Calu3 (cell line): ENCODE measurements around the gene CYP2C18. TPM values are rescaled to one million over a fixed set of nuclear protein-coding genes. Genes with fewer than 3 reads are reported as not detected.
"Not testable (repeated sequence)": the region's sequence is repeated elsewhere in the genome, so short reads cannot be mapped to it uniquely, and the experiment has no call there.

Experiments used
- BruUV-seq: library from RNA; stranded (reverse); fragments of 400-500 nt; replicated peaks from 2 replicates; lab custom pipeline; 2021; lab: Mats Ljungman, UMichigan
- CTCF ChIA-PET: fragments of 300-600 bp; sonication (Branson Sonifier 250); formaldehyde crosslinking; loops from one replicate; lab custom pipeline; 2022; ENCODE audit warnings: antibody characterized with exemption; lab: Charles Lee
- DNase-seq: peaks from one replicate; pipeline ENCODE4 v3.0.0; 2022
- H3K27ac Mint-ChIP-seq: one replicate; pipeline ENCODE4 v1.8.0; 2022; ENCODE audit warnings: mixed read lengths; ENCODE audit not compliant: unreplicated experiment
- H3K27me3 Mint-ChIP-seq: one replicate; pipeline ENCODE4 v1.8.0; 2022; ENCODE audit warnings: mixed read lengths; ENCODE audit not compliant: unreplicated experiment
- H3K36me3 Mint-ChIP-seq: one replicate; pipeline ENCODE4 v1.8.0; 2022; ENCODE audit warnings: mild to moderate bottlenecking, moderate library complexity, mixed read lengths; ENCODE audit not compliant: insufficient read depth, unreplicated experiment
- H3K4me1 Mint-ChIP-seq: one replicate; pipeline ENCODE4 v1.8.0; 2022; ENCODE audit warnings: mild to moderate bottlenecking, low read depth, mixed read lengths; ENCODE audit not compliant: unreplicated experiment
- H3K4me3 Mint-ChIP-seq: one replicate; pipeline ENCODE4 v1.8.0; 2022; ENCODE audit warnings: mild to moderate bottlenecking, low read depth, moderate library complexity, mixed read lengths; ENCODE audit not compliant: unreplicated experiment
- H3K9me3 Mint-ChIP-seq: one replicate; pipeline ENCODE4 v1.8.0; 2022; ENCODE audit warnings: low read depth, mixed read lengths; ENCODE audit not compliant: unreplicated experiment
- CTCF ChIP-seq: fragments of 200-600 bp; IDR thresholded peaks from one replicate; pipeline ENCODE4 v1.8.0; 2022; ENCODE audit warnings: antibody characterized with exemption; ENCODE audit not compliant: unreplicated experiment
- intact Hi-C: fragments of 100-400 bp; cut with micrococcal nuclease; formaldehyde crosslinking; loops from one replicate; pipeline ENCODE4 v1.10.0; 2022; ENCODE audit not compliant: unreplicated experiment
- total RNA-seq: library from RNA; stranded (reverse); gene quantifications from 2 replicates; pipeline ENCODE4 v1.2.3, GENCODE V29; 2022

Gene CYP2C18
- total RNA-seq, 1 experiment from 2014 or later = 13.0 TPM

GRCh38 chr10:94760586-94761178, 77.2 kb downstream of the CYP2C18 start:
- no peak overlapping the region for H3K27ac Mint-ChIP-seq
- no peak for DNase-seq
- H3K36me3 Mint-ChIP-seq = no peaks in the 10 kb centered on the region
- peaks cover 10% of the 10 kb centered on the region for H3K4me1 Mint-ChIP-seq
- CTCF ChIA-PET = no interaction called here
- no peak overlapping the region for H3K4me3 Mint-ChIP-seq
- H3K27me3 Mint-ChIP-seq = no peaks in the 10 kb centered on the region
- H3K9me3 Mint-ChIP-seq = peaks cover 3% of the 10 kb centered on the region
- BruUV-seq = no TSS peak
- intact Hi-C loops = no loop called here
- TF ChIP-seq CTCF = no peak

GRCh38 chr10:94762393-94762792, 78.9 kb downstream of the CYP2C18 start, which contains the start of gene CYP2C19:
Gene CYP2C19 (plus strand): TSS chr10:94762681. CDS start chr10:94762706, 25 bp downstream.
- intact Hi-C loops = no loop called here
- Mint-ChIP-seq H3K9me3 (peaks cover 3% of the 10 kb centered on the region), H3K4me1 (peaks cover 10% of the 10 kb centered on the region), H3K27ac (no peak within 1 kb of the TSS), H3K4me3 (no peak within 1 kb of the TSS), H3K36me3 (no peaks in the 10 kb centered on the region), H3K27me3 (no peaks in the 10 kb centered on the region)
- no peak for DNase-seq
- TF ChIP-seq CTCF = no peak
- CTCF ChIA-PET = no interaction called here
- no TSS peak for BruUV-seq

GRCh38 chr10:94775425-94775824, 91.9 kb downstream of the CYP2C18 start:
- H3K27me3 Mint-ChIP-seq, intact Hi-C loops, H3K4me3 Mint-ChIP-seq, CTCF ChIA-PET, H3K36me3 Mint-ChIP-seq, DNase-seq, H3K4me1 Mint-ChIP-seq, H3K9me3 Mint-ChIP-seq, H3K27ac Mint-ChIP-seq, BruUV-seq: not testable (repeated sequence)

GRCh38 chr10:94777886-94778458, 94.4 kb downstream of the CYP2C18 start:
- BruUV-seq = no TSS peak
- intact Hi-C loops = no loop called here
- Mint-ChIP-seq H3K9me3 (no peaks in the 10 kb centered on the region), H3K4me1 (peaks cover 10% of the 10 kb centered on the region), H3K36me3 (no peaks in the 10 kb centered on the region), H3K27me3 (no peaks in the 10 kb centered on the region), H3K27ac (no peak overlapping the region), H3K4me3 (no peak overlapping the region)
- CTCF ChIA-PET = interaction anchor here (0.5 kb wide), 1 partner anchor 20 kb away, joined by 4 read pairs; no protein-coding TSS in a partner anchor
- no peak for DNase-seq
- no peak for TF ChIP-seq CTCF

- Mint-ChIP-seq H3K27me3 (no peaks in the 10 kb centered on the region), H3K27ac (no peak overlapping the region), H3K9me3 (peaks cover under 1% of the 10 kb centered on the region), H3K4me3 (no peak overlapping the region), H3K36me3 (no peaks in the 10 kb centered on the region), H3K4me1 (peaks cover 10% of the 10 kb centered on the region)
- no peak for DNase-seq
- no TSS peak for BruUV-seq
- TF ChIP-seq CTCF = no peak
- CTCF ChIA-PET = no interaction called here
- intact Hi-C loops = no loop called here
Measured at GRCh38 chr10:94780844-94781243, 97.3 kb downstream of the CYP2C18 start.
